Spinal cord (tissue), 10 donors: ENCODE measurements around the gene KLK10. TPM values are rescaled to one million over a fixed set of nuclear protein-coding genes. Genes with fewer than 3 reads are reported as not detected.
"Not testable (repeated sequence)": the region's sequence is repeated elsewhere in the genome, so short reads cannot be mapped to it uniquely, and the experiment has no call there.

Experiments used
- DNase-seq, 6 donors: peaks; one replicate each; pipeline versions ENCODE4 v3.0.0 to v3.0.0-alpha.2; 2013 to 2015; ENCODE audit warnings: low spot score in 6 of 6, low read depth in 4 of 6
- H3K27ac ChIP-seq: one replicate; pipeline ENCODE4 v1.5.1; 2013; ENCODE audit warnings: low read depth, low read length, control low read depth
- H3K27me3 ChIP-seq: one replicate; pipeline ENCODE4 v1.6.1; 2013; ENCODE audit warnings: low read length; ENCODE audit not compliant: control insufficient read depth, insufficient read depth
- H3K36me3 ChIP-seq: one replicate; pipeline ENCODE4 v1.6.1; 2013; ENCODE audit warnings: low read length; ENCODE audit not compliant: control insufficient read depth, insufficient read depth
- H3K4me1 ChIP-seq: one replicate; pipeline ENCODE4 v1.6.1; 2013; ENCODE audit warnings: low read length; ENCODE audit not compliant: control insufficient read depth, insufficient read depth
- H3K4me3 ChIP-seq: one replicate; pipeline ENCODE4 v1.5.1; 2013; ENCODE audit warnings: low read depth, low read length, control low read depth
- H3K9me3 ChIP-seq: one replicate; pipeline ENCODE4 v1.6.1; 2013; ENCODE audit warnings: low read length; ENCODE audit not compliant: control insufficient read depth, insufficient read depth
- WGBS: methylation state at CpG from one replicate; pipeline ENCODE4 v1.1.5; 2013; ENCODE audit warnings: missing lambda C conversion rate; ENCODE audit not compliant: insufficient coverage; 5-methylcytosine and 5-hydroxymethylcytosine counted together
- polyA plus RNA-seq, 2 donors: library from polyadenylated mRNA; unstranded; fragments of 120-200 nt; gene quantifications; one replicate each; pipeline ENCODE4 v1.2.1, GENCODE V29; 2013; ENCODE audit not compliant: insufficient read length in 2 of 2
- total RNA-seq, 2 donors: library from RNA; depleted of rRNA in 1 of 2; stranded (reverse); fragments of 120-200 nt in 1 of 2; fragments of >200 nt in 1 of 2; gene quantifications; one replicate each; pipeline versions ENCODE4 v1.2.3 to v1.2.4, GENCODE V29; 2013 to 2014
- donor health status: healthy.

Gene KLK10
- total and polyA plus RNA-seq, 4 donors: 0.72 to 7.3 (median 4.5) TPM

GRCh38 chr19:50994129-50994528, 25.4 kb downstream of the KLK10 start:
- Histone ChIP-seq H3K9me3 (no peaks in the 10 kb centered on the region), H3K27me3 (no peaks in the 10 kb centered on the region), H3K4me1 (no peaks in the 10 kb centered on the region), H3K36me3 (no peaks in the 10 kb centered on the region), H3K4me3 (no peak overlapping the region), H3K27ac (no peak overlapping the region)
- DNase-seq: peak in 1 of 6 donors; percentile 20
- no CpG with 5 or more reads among the region's 2 CpGs for WGBS

GRCh38 chr19:50992666-50993035, 26.9 kb downstream of the KLK10 start:
- WGBS: 63% methylated on average over 2 of the region's 2 CpGs
- Histone ChIP-seq H3K4me1 (no peaks in the 10 kb centered on the region), H3K27me3 (no peaks in the 10 kb centered on the region), H3K4me3 (no peak overlapping the region), H3K27ac (no peak overlapping the region), H3K36me3 (no peaks in the 10 kb centered on the region), H3K9me3 (no peaks in the 10 kb centered on the region)
- no peak for DNase-seq

GRCh38 chr19:50984416-50984815, 35.1 kb downstream of the KLK10 start:
- H3K27ac ChIP-seq, H3K36me3 ChIP-seq, H3K4me3 ChIP-seq, DNase-seq, H3K4me1 ChIP-seq, H3K9me3 ChIP-seq: not testable (repeated sequence)
- whole genome bisulfite sequencing: 90% methylated on average over 9 of the region's 14 CpGs
- H3K27me3 ChIP-seq: peaks cover 14% of the 10 kb centered on the region

GRCh38 chr19:50983625-50984292, 35.8 kb downstream of the KLK10 start, which contains the start of gene KLK7:
KLK7 (minus strand) TSS chr19:50983917; CDS start chr19:50982399, 1,518 bp downstream.
- Histone ChIP-seq H3K27ac (no peak within 1 kb of the TSS), H3K4me1 (peaks cover 2% of the 10 kb centered on the region), H3K4me3 (no peak within 1 kb of the TSS), H3K36me3 (no peaks in the 10 kb centered on the region), H3K9me3 (no peaks in the 10 kb centered on the region), H3K27me3 (peaks cover 14% of the 10 kb centered on the region)
- no peak for DNase-seq
- WGBS: 16% methylated on average over 27 of the region's 28 CpGs

- WGBS: 63% methylated on average over 3 of the region's 4 CpGs
- H3K4me3 ChIP-seq: no peak overlapping the region
- no peak for DNase-seq
- no peaks in the 10 kb centered on the region for H3K9me3 ChIP-seq
- no peak overlapping the region for H3K27ac ChIP-seq
- peaks cover 2% of the 10 kb centered on the region for H3K4me1 ChIP-seq
- no peaks in the 10 kb centered on the region for H3K36me3 ChIP-seq
- peaks cover 14% of the 10 kb centered on the region for H3K27me3 ChIP-seq
Observed at GRCh38 chr19:50982186-50982585, 37.3 kb downstream of the KLK10 start.

GRCh38 chr19:50981587-50982146, 37.8 kb downstream of the KLK10 start:
- H3K27ac ChIP-seq: no peak overlapping the region
- no peak overlapping the region for H3K4me3 ChIP-seq
- 67% methylated on average over 10 of the region's 11 CpGs for WGBS
- H3K36me3 ChIP-seq: no peaks in the 10 kb centered on the region
- DNase-seq: no peak
- H3K9me3 ChIP-seq: no peaks in the 10 kb centered on the region
- peaks cover 14% of the 10 kb centered on the region for H3K27me3 ChIP-seq
- peaks cover 2% of the 10 kb centered on the region for H3K4me1 ChIP-seq

GRCh38 chr19:50980208-50980607, 39.3 kb downstream of the KLK10 start:
- Histone ChIP-seq H3K4me1 (peaks cover 2% of the 10 kb centered on the region), H3K4me3 (no peak overlapping the region), H3K27ac (no peak overlapping the region), H3K9me3 (no peaks in the 10 kb centered on the region), H3K27me3 (peaks cover 17% of the 10 kb centered on the region), H3K36me3 (no peaks in the 10 kb centered on the region)
- DNase-seq: no peak
- WGBS: 54% methylated on average over 13 of the region's 13 CpGs

- Histone ChIP-seq H3K9me3 (no peaks in the 10 kb centered on the region), H3K27me3 (peaks cover 17% of the 10 kb centered on the region), H3K27ac (no peak overlapping the region), H3K36me3 (no peaks in the 10 kb centered on the region), H3K4me1 (peaks cover 2% of the 10 kb centered on the region), H3K4me3 (no peak overlapping the region)
- DNase-seq: no peak
- 30% methylated on average over 8 of the region's 8 CpGs for WGBS
Observed at GRCh38 chr19:50979758-50980157, 39.8 kb downstream of the KLK10 start.

GRCh38 chr19:50978772-50979390, 40.6 kb downstream of the KLK10 start:
- Histone ChIP-seq H3K27me3 (peaks cover 11% of the 10 kb centered on the region), H3K4me3 (no peak overlapping the region), H3K36me3 (no peaks in the 10 kb centered on the region), H3K9me3 (no peaks in the 10 kb centered on the region), H3K27ac (no peak overlapping the region), H3K4me1 (peaks cover under 1% of the 10 kb centered on the region)
- no peak for DNase-seq
- WGBS: 85% methylated on average over 4 of the region's 5 CpGs

- Histone ChIP-seq H3K9me3 (no peaks in the 10 kb centered on the region), H3K4me1 (no peaks in the 10 kb centered on the region), H3K27me3 (peaks cover 5% of the 10 kb centered on the region), H3K27ac (no peak overlapping the region), H3K36me3 (no peaks in the 10 kb centered on the region), H3K4me3 (no peak overlapping the region)
- whole genome bisulfite sequencing: 85% methylated on average over 3 of the region's 4 CpGs
- no peak for DNase-seq
Observed at GRCh38 chr19:50977626-50978025, 41.9 kb downstream of the KLK10 start.
